ENCODE data around the gene MYH9.

DNA sequence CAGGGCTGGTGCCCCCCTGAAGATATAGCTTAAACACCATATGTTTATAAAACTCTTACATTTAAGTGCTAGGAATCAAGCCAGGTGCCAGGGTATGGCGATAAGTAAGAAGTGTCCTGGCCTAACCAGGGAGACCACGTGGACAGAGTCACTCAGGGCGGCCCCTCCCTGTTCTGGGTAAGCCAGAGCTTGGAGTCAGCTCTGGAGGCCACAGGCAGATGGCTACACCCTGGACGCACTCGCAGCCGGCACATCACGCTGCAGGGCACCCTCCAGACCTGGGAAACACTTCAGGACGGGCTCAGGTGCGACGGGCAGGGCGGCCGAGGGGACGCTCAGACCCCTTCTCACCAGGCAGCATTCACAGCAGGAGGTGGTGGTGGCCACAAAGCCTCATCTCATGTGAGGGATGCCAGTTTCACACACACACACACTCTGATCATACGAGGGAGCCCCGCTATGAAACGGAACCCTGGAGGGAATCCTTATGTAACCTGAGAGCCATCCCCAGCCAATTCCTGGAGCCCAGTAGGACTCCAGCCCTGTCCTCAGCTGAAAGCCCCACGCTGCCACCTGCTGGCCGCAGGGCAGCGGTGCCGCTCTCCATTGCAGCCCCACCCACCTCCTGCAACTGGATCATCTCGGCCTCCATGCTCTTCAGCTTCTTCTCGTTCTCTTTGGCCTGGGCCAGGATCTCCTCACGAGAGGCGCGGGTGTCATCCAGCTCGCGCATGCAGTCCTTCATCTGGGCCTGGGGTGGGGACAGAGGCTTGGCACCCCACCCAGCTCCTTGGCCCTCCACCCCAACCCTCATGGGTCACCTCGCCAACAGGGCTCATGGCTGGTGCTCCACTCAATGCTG lies 101.4 kb downstream of the MYH9 start:
- TF ChIP-seq, protein P1, sequence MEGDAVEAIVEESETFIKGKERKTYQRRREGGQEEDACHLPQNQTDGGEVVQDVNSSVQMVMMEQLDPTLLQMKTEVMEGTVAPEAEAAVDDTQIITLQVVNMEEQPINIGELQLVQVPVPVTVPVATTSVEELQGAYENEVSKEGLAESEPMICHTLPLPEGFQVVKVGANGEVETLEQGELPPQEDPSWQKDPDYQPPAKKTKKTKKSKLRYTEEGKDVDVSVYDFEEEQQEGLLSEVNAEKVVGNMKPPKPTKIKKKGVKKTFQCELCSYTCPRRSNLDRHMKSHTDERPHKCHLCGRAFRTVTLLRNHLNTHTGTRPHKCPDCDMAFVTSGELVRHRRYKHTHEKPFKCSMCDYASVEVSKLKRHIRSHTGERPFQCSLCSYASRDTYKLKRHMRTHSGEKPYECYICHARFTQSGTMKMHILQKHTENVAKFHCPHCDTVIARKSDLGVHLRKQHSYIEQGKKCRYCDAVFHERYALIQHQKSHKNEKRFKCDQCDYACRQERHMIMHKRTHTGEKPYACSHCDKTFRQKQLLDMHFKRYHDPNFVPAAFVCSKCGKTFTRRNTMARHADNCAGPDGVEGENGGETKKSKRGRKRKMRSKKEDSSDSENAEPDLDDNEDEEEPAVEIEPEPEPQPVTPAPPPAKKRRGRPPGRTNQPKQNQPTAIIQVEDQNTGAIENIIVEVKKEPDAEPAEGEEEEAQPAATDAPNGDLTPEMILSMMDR (IDR thresholded peaks at IDR 0.05; ENCODE audit: low read depth, low read length, poor library complexity, severe bottlenecking) = peak; percentile 96
- no peak for TF ChIP-seq EZH2phosphoT487 (IDR thresholded peaks at IDR 0.05; ENCODE audit: borderline replicate concordance, low read length)

Data from DOHH2 (cell line).